WTC11 (cell line): Measurements from ENCODE around the gene PRR12. TPM values are rescaled to one million over a fixed set of nuclear protein-coding genes. Genes with fewer than 3 reads are reported as not detected.

Source experiments
- ATAC-seq: fragments of 200-7000 bp; cut with Tn5 transposase; 2 replicates; pipeline ENCODE4 v1.10.0; 2021; ENCODE audit warnings: mild to moderate bottlenecking, moderate library complexity
- CTCF ChIA-PET: fragments of 300-600 bp; sonication (Branson Sonifier 250); formaldehyde crosslinking; loops from one replicate; lab custom pipeline; 2021; ENCODE audit warnings: antibody characterized with exemption; lab: Charles Lee
- POLR2A ChIA-PET: fragments of 350-600 bp; sonication (Branson Sonifier 250); formaldehyde crosslinking; loops from one replicate; lab custom pipeline; 2021; ENCODE audit warnings: antibody characterized with exemption; lab: Charles Lee
- DNase-seq: peaks from one replicate; pipeline ENCODE4 v3.0.0; 2021; ENCODE audit warnings: low spot score
- H3K27ac Mint-ChIP-seq: 2 replicates; pipeline ENCODE4 v1.8.0; 2021; ENCODE audit warnings: mixed read lengths
- H3K27me3 Mint-ChIP-seq: 2 replicates; pipeline ENCODE4 v1.8.0; 2021; ENCODE audit warnings: low read depth, mild to moderate bottlenecking, moderate library complexity, mixed read lengths
- H3K36me3 Mint-ChIP-seq: 2 replicates; pipeline ENCODE4 v1.8.0; 2021; ENCODE audit warnings: mixed read lengths
- H3K4me1 Mint-ChIP-seq: 2 replicates; pipeline ENCODE4 v1.8.0; 2022; ENCODE audit warnings: mixed read lengths
- H3K4me3 Mint-ChIP-seq: 2 replicates; pipeline ENCODE4 v1.8.0; 2021; ENCODE audit warnings: mild to moderate bottlenecking, moderate library complexity, mixed read lengths
- H3K9me3 Mint-ChIP-seq: 2 replicates; pipeline ENCODE4 v1.8.0; 2021; ENCODE audit warnings: mixed read lengths
- ATF2 ChIP-seq: sonication (generic); formaldehyde crosslinking; IDR thresholded peaks from 2 replicates; pipeline ENCODE4 v1.8.1; 2022; ENCODE audit warnings: low read depth, missing genetic modification reagents, borderline replicate concordance
- CBFB ChIP-seq: sonication (generic); formaldehyde crosslinking; IDR thresholded peaks from 2 replicates; pipeline ENCODE4 v1.8.1; 2022; ENCODE audit warnings: mild to moderate bottlenecking, low read depth, missing genetic modification reagents
- FOXJ3 ChIP-seq: sonication (generic); formaldehyde crosslinking; IDR thresholded peaks from 2 replicates; pipeline ENCODE4 v1.9.0; 2021; ENCODE audit warnings: missing genetic modification reagents, mild to moderate bottlenecking, borderline replicate concordance
- SMAD4 ChIP-seq: sonication (generic); formaldehyde crosslinking; IDR thresholded peaks from 2 replicates; pipeline ENCODE4 v1.8.0; 2022; ENCODE audit warnings: mild to moderate bottlenecking, missing genetic modification reagents
- SOX15 ChIP-seq: fragments of 250-450 bp; sonication (Bioruptor Pico); IDR thresholded peaks from 2 replicates; pipeline ENCODE4 v1.9.0; 2021; ENCODE audit warnings: mild to moderate bottlenecking
- TCF7 ChIP-seq: sonication (generic); formaldehyde crosslinking; IDR thresholded peaks from 2 replicates; pipeline ENCODE4 v1.8.0; 2022; ENCODE audit warnings: mild to moderate bottlenecking, low read depth, missing genetic modification reagents, moderate library complexity
- TP53 ChIP-seq: sonication (generic); formaldehyde crosslinking; IDR thresholded peaks from 2 replicates; pipeline ENCODE4 v1.8.1; 2023; ENCODE audit warnings: mild to moderate bottlenecking, missing genetic modification reagents
- ZMAT4 ChIP-seq: fragments of 250-450 bp; sonication (Bioruptor Pico); IDR thresholded peaks from 2 replicates; pipeline ENCODE4 v1.9.0; 2021; ENCODE audit warnings: mild to moderate bottlenecking
- total RNA-seq: library from RNA; stranded (reverse); gene quantifications from 3 replicates; pipeline ENCODE4 v1.2.3, GENCODE V29; 2021
- TF ChIP-seq, protein P1 (sequence below): sonication (generic); formaldehyde crosslinking; IDR thresholded peaks from 2 replicates; pipeline ENCODE4 v1.8.1; 2023; ENCODE audit warnings: mild to moderate bottlenecking, missing genetic modification reagents
- TF ChIP-seq, protein P2 (sequence below): fragments of 250-450 bp; sonication (Bioruptor Pico); IDR thresholded peaks from 2 replicates; pipeline ENCODE4 v2.1.2; 2022; ENCODE audit warnings: mild to moderate bottlenecking, moderate library complexity
- TF ChIP-seq, protein P3 (sequence below): sonication (generic); formaldehyde crosslinking; IDR thresholded peaks from 2 replicates; pipeline ENCODE4 v1.8.0; 2023; ENCODE audit warnings: missing genetic modification reagents
- TF ChIP-seq, protein P4 (sequence below): sonication (generic); formaldehyde crosslinking; IDR thresholded peaks from 2 replicates; pipeline ENCODE4 v1.8.0; 2023; ENCODE audit warnings: missing genetic modification reagents, mild to moderate bottlenecking, borderline replicate concordance
- TF ChIP-seq, protein P5 (sequence below): fragments of 250-450 bp; sonication (Bioruptor Pico); IDR thresholded peaks from 2 replicates; pipeline ENCODE4 v1.9.0; 2021; ENCODE audit warnings: moderate library complexity, mild to moderate bottlenecking, inconsistent platforms, borderline replicate concordance
- TF ChIP-seq, protein P6 (sequence below): sonication (generic); formaldehyde crosslinking; IDR thresholded peaks from 2 replicates; pipeline ENCODE4 v1.8.0; 2022; ENCODE audit warnings: mild to moderate bottlenecking, missing genetic modification reagents
- TF ChIP-seq, protein P7 (sequence below): sonication (generic); formaldehyde crosslinking; IDR thresholded peaks from 2 replicates; pipeline ENCODE4 v1.8.0; 2022; ENCODE audit warnings: mild to moderate bottlenecking, missing genetic modification reagents

PRR12 gene
- total RNA-seq, 1 experiment from 2014 or later, result 86.1 TPM

DNA sequence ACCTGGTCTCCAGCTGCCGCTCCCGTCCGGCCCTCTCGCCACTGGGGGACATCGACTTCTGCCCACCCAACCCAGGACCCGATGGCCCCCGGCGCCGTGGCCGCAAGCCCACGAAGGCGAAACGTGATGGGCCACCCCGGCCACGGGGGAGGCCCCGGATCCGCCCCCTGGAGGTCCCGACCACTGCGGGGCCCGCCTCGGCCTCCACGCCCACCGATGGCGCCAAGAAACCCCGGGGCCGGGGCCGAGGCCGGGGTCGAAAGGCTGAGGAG, 6.7 kb downstream of the PRR12 start:
- peaks cover 8% of the 10 kb centered on the region for H3K4me1 Mint-ChIP-seq
- TF ChIP-seq CBFB, result no peak
- no peak for TF ChIP-seq SMAD4 (CRISPR knock-in tag)
- TF ChIP-seq, protein P1, sequence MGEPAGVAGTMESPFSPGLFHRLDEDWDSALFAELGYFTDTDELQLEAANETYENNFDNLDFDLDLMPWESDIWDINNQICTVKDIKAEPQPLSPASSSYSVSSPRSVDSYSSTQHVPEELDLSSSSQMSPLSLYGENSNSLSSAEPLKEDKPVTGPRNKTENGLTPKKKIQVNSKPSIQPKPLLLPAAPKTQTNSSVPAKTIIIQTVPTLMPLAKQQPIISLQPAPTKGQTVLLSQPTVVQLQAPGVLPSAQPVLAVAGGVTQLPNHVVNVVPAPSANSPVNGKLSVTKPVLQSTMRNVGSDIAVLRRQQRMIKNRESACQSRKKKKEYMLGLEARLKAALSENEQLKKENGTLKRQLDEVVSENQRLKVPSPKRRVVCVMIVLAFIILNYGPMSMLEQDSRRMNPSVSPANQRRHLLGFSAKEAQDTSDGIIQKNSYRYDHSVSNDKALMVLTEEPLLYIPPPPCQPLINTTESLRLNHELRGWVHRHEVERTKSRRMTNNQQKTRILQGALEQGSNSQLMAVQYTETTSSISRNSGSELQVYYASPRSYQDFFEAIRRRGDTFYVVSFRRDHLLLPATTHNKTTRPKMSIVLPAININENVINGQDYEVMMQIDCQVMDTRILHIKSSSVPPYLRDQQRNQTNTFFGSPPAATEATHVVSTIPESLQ (CRISPR knock-in tag), result no peak
- TF ChIP-seq TCF7 (CRISPR knock-in tag), result no peak
- TF ChIP-seq SOX15 (CRISPR knock-in tag), result no peak
- TF ChIP-seq, all 79 proteins: peak for 0
- CTCF ChIA-PET, result interaction anchor here (0.6 kb wide), 1 partner anchor 81 kb away, joined by 3 read pairs; no protein-coding TSS in a partner anchor
- H3K9me3 Mint-ChIP-seq, result no peaks in the 10 kb centered on the region
- H3K36me3 Mint-ChIP-seq, result peaks cover 47% of the 10 kb centered on the region
- no peaks in the 10 kb centered on the region for H3K27me3 Mint-ChIP-seq
- no peak overlapping the region for H3K4me3 Mint-ChIP-seq
- no peak overlapping the region for H3K27ac Mint-ChIP-seq
- no peak for ATAC-seq
- POLR2A ChIA-PET, result no interaction called here
- DNase-seq, result no peak

GRCh38 chr19:49599378-49600295, 8.7 kb downstream of the PRR12 start:
- H3K27me3 Mint-ChIP-seq, result no peaks in the 10 kb centered on the region
- POLR2A ChIA-PET, result no interaction called here
- CTCF ChIA-PET, result no interaction called here

More at GRCh38 chr19:49599378-49600295, 8.7 kb downstream of the PRR12 start:
- DNase-seq (no peak), ATAC-seq (no peak)
- Mint-ChIP-seq H3K27ac (no peak overlapping the region), H3K4me1 (no peaks in the 10 kb centered on the region), H3K36me3 (peaks cover 45% of the 10 kb centered on the region), H3K9me3 (no peaks in the 10 kb centered on the region), H3K4me3 (no peak overlapping the region)
- TF ChIP-seq SOX15 (CRISPR knock-in tag) (no peak), TP53 (CRISPR knock-in tag) (no peak), ATF2 (CRISPR knock-in tag) (no peak), FOXJ3 (CRISPR knock-in tag) (no peak), ZMAT4 (CRISPR knock-in tag) (no peak)
- TF ChIP-seq, protein P2, sequence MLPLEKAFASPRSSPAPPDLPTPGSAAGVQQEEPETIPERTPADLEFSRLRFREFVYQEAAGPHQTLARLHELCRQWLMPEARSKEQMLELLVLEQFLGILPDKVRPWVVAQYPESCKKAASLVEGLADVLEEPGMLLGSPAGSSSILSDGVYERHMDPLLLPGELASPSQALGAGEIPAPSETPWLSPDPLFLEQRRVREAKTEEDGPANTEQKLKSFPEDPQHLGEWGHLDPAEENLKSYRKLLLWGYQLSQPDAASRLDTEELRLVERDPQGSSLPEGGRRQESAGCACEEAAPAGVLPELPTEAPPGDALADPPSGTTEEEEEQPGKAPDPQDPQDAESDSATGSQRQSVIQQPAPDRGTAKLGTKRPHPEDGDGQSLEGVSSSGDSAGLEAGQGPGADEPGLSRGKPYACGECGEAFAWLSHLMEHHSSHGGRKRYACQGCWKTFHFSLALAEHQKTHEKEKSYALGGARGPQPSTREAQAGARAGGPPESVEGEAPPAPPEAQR (CRISPR knock-in tag), result no peak
- TF ChIP-seq, protein P3, sequence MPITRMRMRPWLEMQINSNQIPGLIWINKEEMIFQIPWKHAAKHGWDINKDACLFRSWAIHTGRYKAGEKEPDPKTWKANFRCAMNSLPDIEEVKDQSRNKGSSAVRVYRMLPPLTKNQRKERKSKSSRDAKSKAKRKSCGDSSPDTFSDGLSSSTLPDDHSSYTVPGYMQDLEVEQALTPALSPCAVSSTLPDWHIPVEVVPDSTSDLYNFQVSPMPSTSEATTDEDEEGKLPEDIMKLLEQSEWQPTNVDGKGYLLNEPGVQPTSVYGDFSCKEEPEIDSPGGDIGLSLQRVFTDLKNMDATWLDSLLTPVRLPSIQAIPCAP (CRISPR knock-in tag), result no peak
- TF ChIP-seq, protein P1 (CRISPR knock-in tag), result no peak
- TF ChIP-seq, protein P4, sequence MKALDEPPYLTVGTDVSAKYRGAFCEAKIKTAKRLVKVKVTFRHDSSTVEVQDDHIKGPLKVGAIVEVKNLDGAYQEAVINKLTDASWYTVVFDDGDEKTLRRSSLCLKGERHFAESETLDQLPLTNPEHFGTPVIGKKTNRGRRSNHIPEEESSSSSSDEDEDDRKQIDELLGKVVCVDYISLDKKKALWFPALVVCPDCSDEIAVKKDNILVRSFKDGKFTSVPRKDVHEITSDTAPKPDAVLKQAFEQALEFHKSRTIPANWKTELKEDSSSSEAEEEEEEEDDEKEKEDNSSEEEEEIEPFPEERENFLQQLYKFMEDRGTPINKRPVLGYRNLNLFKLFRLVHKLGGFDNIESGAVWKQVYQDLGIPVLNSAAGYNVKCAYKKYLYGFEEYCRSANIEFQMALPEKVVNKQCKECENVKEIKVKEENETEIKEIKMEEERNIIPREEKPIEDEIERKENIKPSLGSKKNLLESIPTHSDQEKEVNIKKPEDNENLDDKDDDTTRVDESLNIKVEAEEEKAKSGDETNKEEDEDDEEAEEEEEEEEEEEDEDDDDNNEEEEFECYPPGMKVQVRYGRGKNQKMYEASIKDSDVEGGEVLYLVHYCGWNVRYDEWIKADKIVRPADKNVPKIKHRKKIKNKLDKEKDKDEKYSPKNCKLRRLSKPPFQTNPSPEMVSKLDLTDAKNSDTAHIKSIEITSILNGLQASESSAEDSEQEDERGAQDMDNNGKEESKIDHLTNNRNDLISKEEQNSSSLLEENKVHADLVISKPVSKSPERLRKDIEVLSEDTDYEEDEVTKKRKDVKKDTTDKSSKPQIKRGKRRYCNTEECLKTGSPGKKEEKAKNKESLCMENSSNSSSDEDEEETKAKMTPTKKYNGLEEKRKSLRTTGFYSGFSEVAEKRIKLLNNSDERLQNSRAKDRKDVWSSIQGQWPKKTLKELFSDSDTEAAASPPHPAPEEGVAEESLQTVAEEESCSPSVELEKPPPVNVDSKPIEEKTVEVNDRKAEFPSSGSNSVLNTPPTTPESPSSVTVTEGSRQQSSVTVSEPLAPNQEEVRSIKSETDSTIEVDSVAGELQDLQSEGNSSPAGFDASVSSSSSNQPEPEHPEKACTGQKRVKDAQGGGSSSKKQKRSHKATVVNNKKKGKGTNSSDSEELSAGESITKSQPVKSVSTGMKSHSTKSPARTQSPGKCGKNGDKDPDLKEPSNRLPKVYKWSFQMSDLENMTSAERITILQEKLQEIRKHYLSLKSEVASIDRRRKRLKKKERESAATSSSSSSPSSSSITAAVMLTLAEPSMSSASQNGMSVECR (CRISPR knock-in tag), result no peak
- TF ChIP-seq, protein P5, sequence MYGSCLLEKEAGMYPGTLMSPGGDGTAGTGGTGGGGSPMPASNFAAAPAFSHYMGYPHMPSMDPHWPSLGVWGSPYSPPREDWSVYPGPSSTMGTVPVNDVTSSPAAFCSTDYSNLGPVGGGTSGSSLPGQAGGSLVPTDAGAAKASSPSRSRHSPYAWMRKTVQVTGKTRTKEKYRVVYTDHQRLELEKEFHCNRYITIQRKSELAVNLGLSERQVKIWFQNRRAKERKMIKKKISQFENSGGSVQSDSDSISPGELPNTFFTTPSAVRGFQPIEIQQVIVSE (CRISPR knock-in tag), result no peak
- TF ChIP-seq, protein P6, sequence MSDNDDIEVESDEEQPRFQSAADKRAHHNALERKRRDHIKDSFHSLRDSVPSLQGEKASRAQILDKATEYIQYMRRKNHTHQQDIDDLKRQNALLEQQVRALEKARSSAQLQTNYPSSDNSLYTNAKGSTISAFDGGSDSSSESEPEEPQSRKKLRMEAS (CRISPR knock-in tag), result no peak
- TF ChIP-seq, protein P7, sequence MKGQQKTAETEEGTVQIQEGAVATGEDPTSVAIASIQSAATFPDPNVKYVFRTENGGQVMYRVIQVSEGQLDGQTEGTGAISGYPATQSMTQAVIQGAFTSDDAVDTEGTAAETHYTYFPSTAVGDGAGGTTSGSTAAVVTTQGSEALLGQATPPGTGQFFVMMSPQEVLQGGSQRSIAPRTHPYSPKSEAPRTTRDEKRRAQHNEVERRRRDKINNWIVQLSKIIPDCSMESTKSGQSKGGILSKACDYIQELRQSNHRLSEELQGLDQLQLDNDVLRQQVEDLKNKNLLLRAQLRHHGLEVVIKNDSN (CRISPR knock-in tag), result no peak
